HEK293 (cell line): ENCODE data around the gene RTN4RL2.

Experiments
- CTCF ChIA-PET: fragments of 350-600 bp; formaldehyde crosslinking; extraction: SDS; loops from one replicate; lab custom pipeline; 2021; ENCODE audit warnings: antibody characterized with exemption; lab: Yijun Ruan, JAX
- POLR2A ChIA-PET: fragments of 300-600 bp; formaldehyde crosslinking; extraction: SDS; loops from one replicate; lab custom pipeline; 2020; ENCODE audit warnings: antibody characterized with exemption, inconsistent platforms; lab: Yijun Ruan, JAX
- H3K27ac ChIP-seq: fragments of 200-500 bp; sonication (Bioruptor generic); 2 replicates; pipeline ENCODE4 v1.5.1; 2014; ENCODE audit warnings: low read depth, low read length, control low read depth, inconsistent platforms; ENCODE audit errors: extremely low read depth
- H3K36me3 ChIP-seq, 2 experiments: fragments of 200-500 bp in 1 of 2; sonication (Bioruptor generic) in 1 of 2; 1 replicate in 1 of 2; 2 replicates in 1 of 2; pipeline ENCODE4 v1.5.1; 2014 to 2017; ENCODE audit warnings: inconsistent platforms in 2 of 2, low read length in 2 of 2; ENCODE audit not compliant: control insufficient read depth in 2 of 2, insufficient read depth in 1 of 2
- H3K4me1 ChIP-seq: fragments of 200-500 bp; sonication (Bioruptor generic); 2 replicates; pipeline ENCODE4 v1.5.1; 2014; ENCODE audit warnings: mild to moderate bottlenecking, low read length, inconsistent platforms; ENCODE audit not compliant: control insufficient read depth, insufficient read depth
- H3K4me3 ChIP-seq: 2 replicates; pipeline ENCODE4 v1.5.1; 2011; ENCODE audit warnings: low read depth, mild to moderate bottlenecking, control low read depth, low read length, moderate library complexity
- H3K9me3 ChIP-seq: fragments of 200-500 bp; sonication (Bioruptor generic); 2 replicates; pipeline ENCODE4 v1.5.1; 2014; ENCODE audit warnings: low read depth, low read length, inconsistent platforms; ENCODE audit not compliant: control insufficient read depth, insufficient read depth
- GLI2 ChIP-seq: fragments of 450-650 bp; formaldehyde crosslinking; IDR thresholded peaks from 2 replicates; pipeline ENCODE4; 2017; ENCODE audit warnings: missing biosample characterization, missing genetic modification characterization, low read depth, borderline replicate concordance
- IKZF3 ChIP-seq: fragments of 450-650 bp; IDR thresholded peaks from 2 replicates; pipeline ENCODE4 v1.5.0; 2018; ENCODE audit warnings: missing biosample characterization, mild to moderate bottlenecking, missing genetic modification characterization, moderate library complexity
- KLF1 ChIP-seq: fragments of 450-650 bp; formaldehyde crosslinking; IDR thresholded peaks from 2 replicates; pipeline ENCODE4 v1.5.1; 2016; ENCODE audit warnings: missing biosample characterization, missing genetic modification characterization
- KLF10 ChIP-seq: fragments of 450-650 bp; IDR thresholded peaks from 2 replicates; pipeline ENCODE4 v1.5.1; 2018; ENCODE audit warnings: missing biosample characterization, mild to moderate bottlenecking, missing genetic modification characterization
- KLF8 ChIP-seq: fragments of 450-650 bp; formaldehyde crosslinking; IDR thresholded peaks from 2 replicates; pipeline ENCODE4 v1.5.1; 2016; ENCODE audit warnings: missing biosample characterization, missing genetic modification characterization
- PATZ1 ChIP-seq: fragments of 450-650 bp; formaldehyde crosslinking; IDR thresholded peaks from 2 replicates; pipeline ENCODE4 v1.5.1; 2016; ENCODE audit warnings: missing biosample characterization, missing genetic modification characterization
- PRDM10 ChIP-seq: fragments of 450-650 bp; formaldehyde crosslinking; IDR thresholded peaks from 2 replicates; pipeline ENCODE4 v1.5.1; 2016; ENCODE audit warnings: missing biosample characterization, missing genetic modification characterization
- SP3 ChIP-seq: fragments of 450-650 bp; formaldehyde crosslinking; IDR thresholded peaks from 2 replicates; pipeline ENCODE4 v1.5.1; 2016; ENCODE audit warnings: missing biosample characterization, missing genetic modification characterization
- TRIM28 ChIP-seq: IDR thresholded peaks from 2 replicates; pipeline ENCODE4 v1.6.1; 2011; ENCODE audit warnings: low read length, control low read depth, borderline replicate concordance
- YY2 ChIP-seq: fragments of 450-650 bp; formaldehyde crosslinking; IDR thresholded peaks from 2 replicates; pipeline ENCODE4 v1.5.1; 2016; ENCODE audit warnings: missing biosample characterization, missing genetic modification characterization
- ZBTB7A ChIP-seq: fragments of 450-650 bp; formaldehyde crosslinking; IDR thresholded peaks from 2 replicates; pipeline ENCODE4 v1.5.1; 2016; ENCODE audit warnings: low read depth, missing biosample characterization, missing genetic modification characterization
- ZFHX2 ChIP-seq: fragments of 450-650 bp; formaldehyde crosslinking; conservative IDR thresholded peaks from 2 replicates; pipeline ENCODE4 v1.5.1; 2016; ENCODE audit warnings: missing biosample characterization, missing genetic modification characterization
- ZNF133 ChIP-seq: fragments of 450-650 bp; formaldehyde crosslinking; IDR thresholded peaks from 2 replicates; pipeline ENCODE4 v1.5.1; 2016; ENCODE audit warnings: missing biosample characterization, missing genetic modification characterization
- ZNF214 ChIP-seq: fragments of 450-650 bp; formaldehyde crosslinking; IDR thresholded peaks from 2 replicates; pipeline ENCODE4 v1.5.1; 2017; ENCODE audit warnings: missing biosample characterization, mild to moderate bottlenecking, missing genetic modification characterization, borderline replicate concordance
- ZNF24 ChIP-seq: fragments of 450-650 bp; formaldehyde crosslinking; IDR thresholded peaks from 2 replicates; pipeline ENCODE4 v1.5.1; 2016; ENCODE audit warnings: missing biosample characterization, missing genetic modification characterization
- ZNF311 ChIP-seq: fragments of 450-650 bp; formaldehyde crosslinking; IDR thresholded peaks from 2 replicates; pipeline ENCODE4 v1.5.1; 2017; ENCODE audit warnings: missing biosample characterization, missing genetic modification characterization, borderline replicate concordance
- ZNF341 ChIP-seq: fragments of 450-650 bp; formaldehyde crosslinking; IDR thresholded peaks from 2 replicates; pipeline ENCODE4; 2016; ENCODE audit warnings: low read depth, missing biosample characterization, missing genetic modification characterization
- ZNF394 ChIP-seq: fragments of 450-650 bp; formaldehyde crosslinking; IDR thresholded peaks from 2 replicates; pipeline ENCODE4 v1.5.1; 2016; ENCODE audit warnings: missing biosample characterization, missing genetic modification characterization, mild to moderate bottlenecking, moderate library complexity, borderline replicate concordance
- ZNF449 ChIP-seq: fragments of 450-650 bp; formaldehyde crosslinking; IDR thresholded peaks from 2 replicates; pipeline ENCODE4 v1.5.1; 2017; ENCODE audit warnings: missing biosample characterization, mild to moderate bottlenecking, missing genetic modification characterization, moderate library complexity
- ZNF561 ChIP-seq: fragments of 450-650 bp; IDR thresholded peaks from 2 replicates; pipeline ENCODE4 v1.5.1; 2018; ENCODE audit warnings: missing biosample characterization, missing genetic modification characterization, borderline replicate concordance
- ZNF692 ChIP-seq: fragments of 450-650 bp; formaldehyde crosslinking; IDR thresholded peaks from 2 replicates; pipeline ENCODE4 v1.5.1; 2016; ENCODE audit warnings: missing biosample characterization, missing genetic modification characterization

Gene RTN4RL2

GRCh38 chr11:57514538-57515331 is 54.4 kb downstream of the RTN4RL2 start (continued):
- peak; percentile 62; the same call in 1 of the 2 replicates for TF ChIP-seq PATZ1
- TF ChIP-seq ZNF561: 0 out of 2 replicates have a peak, but pooled peaks have one; percentile 16
- peak; percentile 28; the same call in 1 of the 2 replicates for TF ChIP-seq ZNF24 (tag by site-specific recombination)
- TF ChIP-seq ZNF214 (tag by site-specific recombination): no peak
- no peak for TF ChIP-seq GLI2 (tag by site-specific recombination)
- TF ChIP-seq PRDM10 (tag by site-specific recombination): peak; percentile 84
- TF ChIP-seq ZNF133: no peak
- no peak for TF ChIP-seq ZNF449 (tag by site-specific recombination)
- TF ChIP-seq ZBTB7A: no peak
- no peak for TF ChIP-seq ZNF311 (tag by site-specific recombination)
- no peak for TF ChIP-seq TRIM28
- no peak for TF ChIP-seq YY2 (tag by site-specific recombination)
- no peak for TF ChIP-seq ZNF692 (tag by site-specific recombination)
- no peak for TF ChIP-seq ZNF394 (tag by site-specific recombination)
- TF ChIP-seq SP3 (tag by site-specific recombination): peak; percentile 37; the same call in 1 of the 2 replicates

GRCh38 chr11:57515332-57516060 is 55.2 kb downstream of the RTN4RL2 start, which contains the start of gene SLC43A1:
Gene SLC43A1 (minus strand): TSS chr11:57515702. CDS start chr11:57514111, 1,591 bp downstream.
- Histone ChIP-seq H3K4me1 (no peaks in the 10 kb centered on the region), H3K36me3 (no peaks in the 10 kb centered on the region), H3K27ac (peak within 1 kb of the TSS; percentile 11; the same call in 1 of the 2 replicates), H3K4me3 (peak within 1 kb of the TSS; percentile 59), H3K9me3 (no peaks in the 10 kb centered on the region)
- ChIA-PET CTCF (interaction anchor here (0.7 to 6.7 kb wide), 8 partner anchors 12 to 1052 kb away, joined by 3 to 71 read pairs (median 4); no protein-coding TSS in a partner anchor), POLR2A (interaction anchor here (0.7 to 2.7 kb wide), 6 partner anchors 9 to 124 kb away, joined by 3 to 15 read pairs (median 4); no protein-coding TSS in a partner anchor)
- TF ChIP-seq KLF8 (tag by site-specific recombination) (peak; percentile 55; the same call in 1 of the 2 replicates), ZNF341 (tag by site-specific recombination) (peak; percentile 32; the same call in 1 of the 2 replicates), IKZF3 (tag by site-specific recombination) (0 out of 2 replicates have a peak, but pooled peaks have one; percentile 16), ZNF692 (tag by site-specific recombination) (0 out of 2 replicates have a peak, but pooled peaks have one; percentile 46), KLF1 (peak; percentile 61), KLF10 (tag by site-specific recombination) (0 out of 2 replicates have a peak, but pooled peaks have one; percentile 17), ZFHX2 (tag by site-specific recombination) (peak; percentile 82)
